PC-9 (cell line): ENCODE measurements around the gene RAB11A. TPM values are rescaled to one million over a fixed set of nuclear protein-coding genes. Genes with fewer than 3 reads are reported as not detected.

ENCODE experiments used
- BruUV-seq: library from RNA; stranded (reverse); fragments of 400-500 nt; replicated peaks from 2 replicates; lab custom pipeline; 2021; lab: Mats Ljungman, UMichigan
- CTCF ChIA-PET: fragments of 300-600 bp; sonication (Branson Sonifier 250); formaldehyde crosslinking; loops from one replicate; lab custom pipeline; 2022; ENCODE audit warnings: antibody characterized with exemption; lab: Charles Lee
- POLR2A ChIA-PET: fragments of 300-600 bp; sonication (Branson Sonifier 250); formaldehyde crosslinking; loops from one replicate; lab custom pipeline; 2022; ENCODE audit warnings: antibody characterized with exemption; ENCODE audit not compliant: unreplicated experiment; lab: Charles Lee
- DNase-seq, 2 experiments: peaks; one replicate each; pipeline versions ENCODE4 v3.0.0 to v3.0.0-alpha.2; 2015 to 2022; ENCODE audit warnings: mixed read lengths in 1 of 2
- H2AFZ ChIP-seq: fragments of 200-600 bp; sonication (generic); 2 replicates; pipeline ENCODE4 v1.8.1; 2017; ENCODE audit warnings: antibody characterized with exemption
- H3F3A ChIP-seq: fragments of 200-600 bp; sonication (generic); 2 replicates; pipeline ENCODE4 v1.8.1; 2017; ENCODE audit warnings: antibody characterized with exemption, mild to moderate bottlenecking, low read depth; ENCODE audit not compliant: insufficient read depth
- H3K27ac ChIP-seq: fragments of 200-600 bp; sonication (generic); 2 replicates; pipeline ENCODE4 v1.6.1; 2016; ENCODE audit warnings: mixed run types
- H3K27me3 ChIP-seq: fragments of 200-600 bp; sonication (generic); 2 replicates; pipeline ENCODE4 v1.6.1; 2016; ENCODE audit warnings: low read depth, mixed run types; ENCODE audit not compliant: insufficient read depth
- H3K36me3 ChIP-seq: fragments of 200-600 bp; sonication (generic); 2 replicates; pipeline ENCODE4 v1.6.1; 2016; ENCODE audit warnings: low read depth, mixed run types
- H3K4me1 ChIP-seq: fragments of 200-600 bp; sonication (generic); replicated peaks from 2 replicates; pipeline ENCODE4 v1.6.1; 2016; ENCODE audit warnings: mixed run types; ENCODE audit not compliant: insufficient read depth
- H3K4me2 ChIP-seq: fragments of 200-600 bp; sonication (generic); 2 replicates; pipeline ENCODE4 v1.6.1; 2017; ENCODE audit warnings: mixed run types
- H3K4me3 ChIP-seq: fragments of 200-600 bp; sonication (generic); 2 replicates; pipeline ENCODE4 v1.6.1; 2016; ENCODE audit warnings: mixed run types
- H3K79me2 ChIP-seq: fragments of 200-600 bp; sonication (generic); 2 replicates; pipeline ENCODE4 v1.6.1; 2017; ENCODE audit warnings: low read depth, mixed run types
- H3K9me2 ChIP-seq: fragments of 200-600 bp; sonication (generic); 2 replicates; pipeline ENCODE4 v1.8.1; 2017; ENCODE audit warnings: mild to moderate bottlenecking; ENCODE audit not compliant: insufficient read depth
- H3K9me3 ChIP-seq: fragments of 200-600 bp; sonication (generic); 2 replicates; pipeline ENCODE4 v1.8.1; 2016; ENCODE audit warnings: low read depth; ENCODE audit not compliant: insufficient read depth
- H4K20me1 ChIP-seq: fragments of 200-600 bp; sonication (generic); 2 replicates; pipeline ENCODE4 v1.8.1; 2017; ENCODE audit not compliant: insufficient read depth
- EZH2 ChIP-seq: fragments of 200-600 bp; sonication (generic); IDR thresholded peaks from 2 replicates; pipeline ENCODE4 v1.8.0; 2017; ENCODE audit warnings: antibody characterized with exemption, low read depth
- intact Hi-C: fragments of 100-400 bp; cut with micrococcal nuclease; formaldehyde crosslinking; loops from one replicate; pipeline ENCODE4 v1.10.0; 2022; ENCODE audit not compliant: unreplicated experiment
- total RNA-seq: library from RNA; stranded (reverse); gene quantifications from 2 replicates; pipeline ENCODE4 v1.2.3, GENCODE V29; 2021
- TF ChIP-seq, protein P1 (sequence below): fragments of 200-600 bp; sonication (generic); conservative IDR thresholded peaks from 2 replicates; pipeline ENCODE4 v1.6.1; 2017; ENCODE audit warnings: mixed run types, antibody characterized with exemption, mild to moderate bottlenecking, moderate library complexity

The RAB11A gene
- total RNA-seq, 1 experiment from 2014 or later: 233 TPM

DNA sequence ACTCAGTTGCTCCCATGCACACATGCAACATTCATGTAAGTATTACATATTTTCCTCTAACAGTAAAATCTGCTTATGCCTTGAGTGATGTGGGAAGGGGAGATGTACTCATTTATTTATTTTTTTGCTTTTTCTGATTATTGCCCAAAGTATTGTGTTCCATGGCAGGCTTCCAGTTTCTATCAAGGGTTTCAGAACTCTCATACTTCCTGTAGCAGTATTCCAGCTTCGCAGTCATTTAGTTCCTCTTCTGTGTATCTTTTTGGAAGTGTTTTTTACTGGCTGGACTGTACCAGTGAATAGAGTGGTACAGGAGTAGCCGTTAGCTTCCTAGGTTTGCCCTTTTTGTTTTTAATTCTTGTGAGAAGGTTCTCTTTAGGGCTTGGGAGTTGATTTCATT is 26.9 kb downstream of the RAB11A start:
- ChIA-PET CTCF (no interaction called here), POLR2A (no interaction called here)
- Histone ChIP-seq H3K27ac (no peak overlapping the region), H3K36me3 (peaks cover 5% of the 10 kb centered on the region; the same call in 1 of the 2 replicates), H3K4me3 (no peak overlapping the region), H3K27me3 (no peaks in the 10 kb centered on the region), H3K79me2 (no peaks in the 10 kb centered on the region), H2AFZ (no peak overlapping the region), H3K9me3 (no peaks in the 10 kb centered on the region), H3K4me1 (peaks cover 3% of the 10 kb centered on the region), H3K4me2 (no peak overlapping the region), H3F3A (peaks cover 11% of the 10 kb centered on the region; the same call in 1 of the 2 replicates), H4K20me1 (no peaks in the 10 kb centered on the region), H3K9me2 (no peaks in the 10 kb centered on the region)
- BruUV-seq: no TSS peak
- no peak for DNase-seq
- no peak for TF ChIP-seq EZH2
- intact Hi-C loops: no loop called here

DNA sequence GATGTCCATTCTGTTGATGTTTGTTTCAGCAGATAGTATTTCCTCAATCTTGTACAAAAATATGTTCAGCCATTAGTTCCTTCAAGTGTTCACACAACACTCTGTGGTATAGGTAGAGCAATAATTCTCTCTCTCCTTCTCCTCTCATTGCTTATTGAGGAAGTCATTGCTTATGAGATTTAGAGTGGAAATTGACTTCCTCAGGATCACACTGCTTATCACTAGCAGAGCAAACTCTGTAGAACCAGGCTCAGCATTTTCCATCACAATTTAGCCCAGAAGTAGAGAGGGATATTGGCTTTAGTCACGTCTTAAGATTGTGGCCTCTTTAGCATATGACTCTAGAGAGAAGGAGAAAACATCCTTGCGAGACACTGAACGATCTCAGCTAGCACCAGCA is 31.2 kb downstream of the RAB11A start:
- H3K27me3 ChIP-seq: no peaks in the 10 kb centered on the region
- no peak for TF ChIP-seq EZH2
- TF ChIP-seq, protein P1, sequence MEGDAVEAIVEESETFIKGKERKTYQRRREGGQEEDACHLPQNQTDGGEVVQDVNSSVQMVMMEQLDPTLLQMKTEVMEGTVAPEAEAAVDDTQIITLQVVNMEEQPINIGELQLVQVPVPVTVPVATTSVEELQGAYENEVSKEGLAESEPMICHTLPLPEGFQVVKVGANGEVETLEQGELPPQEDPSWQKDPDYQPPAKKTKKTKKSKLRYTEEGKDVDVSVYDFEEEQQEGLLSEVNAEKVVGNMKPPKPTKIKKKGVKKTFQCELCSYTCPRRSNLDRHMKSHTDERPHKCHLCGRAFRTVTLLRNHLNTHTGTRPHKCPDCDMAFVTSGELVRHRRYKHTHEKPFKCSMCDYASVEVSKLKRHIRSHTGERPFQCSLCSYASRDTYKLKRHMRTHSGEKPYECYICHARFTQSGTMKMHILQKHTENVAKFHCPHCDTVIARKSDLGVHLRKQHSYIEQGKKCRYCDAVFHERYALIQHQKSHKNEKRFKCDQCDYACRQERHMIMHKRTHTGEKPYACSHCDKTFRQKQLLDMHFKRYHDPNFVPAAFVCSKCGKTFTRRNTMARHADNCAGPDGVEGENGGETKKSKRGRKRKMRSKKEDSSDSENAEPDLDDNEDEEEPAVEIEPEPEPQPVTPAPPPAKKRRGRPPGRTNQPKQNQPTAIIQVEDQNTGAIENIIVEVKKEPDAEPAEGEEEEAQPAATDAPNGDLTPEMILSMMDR: no peak
- CTCF ChIA-PET: no interaction called here
- H3K9me2 ChIP-seq: no peaks in the 10 kb centered on the region
- H3K4me3 ChIP-seq: no peak overlapping the region
- no peaks in the 10 kb centered on the region for H3K9me3 ChIP-seq
- BruUV-seq: no TSS peak
- H4K20me1 ChIP-seq: no peaks in the 10 kb centered on the region
- DNase-seq: no peak
- no peak overlapping the region for H3K4me2 ChIP-seq
- intact Hi-C loops: loop anchor here (5.0 to 10.0 kb wide), 2 partner anchors 392 to 604 kb away; partner anchors contain the start of genes DIS3L, RPL4 and ZWILCH
- H3K4me1 ChIP-seq: peaks cover 39% of the 10 kb centered on the region
- H3F3A ChIP-seq: peaks cover 30% of the 10 kb centered on the region
- H2AFZ ChIP-seq: no peak overlapping the region
- H3K36me3 ChIP-seq: 0 out of 2 replicates have a peak, but pooled peaks cover 3% of the 10 kb centered on the region
- H3K79me2 ChIP-seq: peaks cover 3% of the 10 kb centered on the region; the same call in 1 of the 2 replicates
- POLR2A ChIA-PET: no interaction called here
- H3K27ac ChIP-seq: 0 out of 2 replicates have a peak overlapping the region, but pooled peaks have one; percentile 19

DNA sequence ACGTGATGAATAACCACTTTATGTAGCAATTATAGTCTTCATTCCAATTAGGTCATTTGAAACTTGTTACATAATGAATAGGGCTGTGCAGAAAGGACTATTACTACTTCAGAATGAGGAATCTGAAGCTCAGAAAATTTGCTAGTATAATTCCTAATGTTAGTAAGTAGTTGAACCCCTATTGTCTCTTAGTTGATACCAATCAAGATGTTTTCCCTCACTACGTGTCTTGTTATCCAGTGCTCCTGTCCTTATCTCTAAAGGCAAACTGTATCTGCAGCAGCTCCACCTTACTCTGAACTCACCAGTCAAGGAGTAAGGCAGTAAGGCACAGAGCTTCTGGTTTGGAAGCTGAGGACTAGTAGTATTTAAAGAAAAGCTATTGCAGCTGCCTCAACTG is 32.0 kb downstream of the RAB11A start:
- Histone ChIP-seq H3K36me3 (0 out of 2 replicates have a peak, but pooled peaks cover 3% of the 10 kb centered on the region), H3K4me1 (peaks cover 47% of the 10 kb centered on the region), H2AFZ (no peak overlapping the region), H3K9me2 (no peaks in the 10 kb centered on the region), H3K27ac (peak overlapping the region; percentile 62), H3K4me3 (no peak overlapping the region), H3K27me3 (no peaks in the 10 kb centered on the region), H3K79me2 (peaks cover 3% of the 10 kb centered on the region; the same call in 1 of the 2 replicates), H4K20me1 (no peaks in the 10 kb centered on the region), H3K9me3 (no peaks in the 10 kb centered on the region), H3K4me2 (peak overlapping the region; percentile 53), H3F3A (peaks cover 38% of the 10 kb centered on the region)
- TF ChIP-seq, protein P1: no peak
- no peak for TF ChIP-seq EZH2
- POLR2A ChIA-PET: interaction anchor here (0.6 kb wide), 2 partner anchors 176 to 598 kb away, joined by 3 to 5 read pairs; no protein-coding TSS in a partner anchor
- intact Hi-C loops: loop anchor here (5.0 to 10.0 kb wide), 2 partner anchors 391 to 603 kb away; partner anchors contain the start of genes DIS3L, RPL4 and ZWILCH
- CTCF ChIA-PET: interaction anchor here (1.5 kb wide), 1 partner anchor 15 kb away, joined by 7 read pairs; no protein-coding TSS in a partner anchor
- BruUV-seq: no TSS peak
- no peak for DNase-seq
